Central memory CD8-positive, alpha-beta T cell (primary cell): ENCODE results near the gene TTYH3.
"Not testable (repeated sequence)": the region's sequence is repeated elsewhere in the genome, so short reads cannot be mapped to it uniquely, and the experiment has no call there.

Experiments
- ATAC-seq: fragments of 150-1000 bp; cut with Tn5 transposase; replicated peaks from 2 replicates; pipeline ENCODE4 v1.10.0; 2022; ENCODE audit warnings: mild to moderate bottlenecking, moderate FRiP score, moderate number of reproducible peaks; ENCODE audit not compliant: poor library complexity, severe bottlenecking; ENCODE audit errors: extremely low read depth
- DNase-seq, 2 donors: peaks; one replicate each; pipeline ENCODE4 v3.0.0; 2021; ENCODE audit warnings: low spot score in 2 of 2
- H3K27ac Mint-ChIP-seq: one replicate; pipeline ENCODE4 v1.8.0; 2022; ENCODE audit warnings: low read depth, mild to moderate bottlenecking, moderate library complexity, mixed read lengths
- H3K27me3 Mint-ChIP-seq: one replicate; pipeline ENCODE4 v1.8.0; 2022; ENCODE audit warnings: mixed read lengths
- H3K36me3 Mint-ChIP-seq: one replicate; pipeline ENCODE4 v1.8.0; 2022; ENCODE audit warnings: mild to moderate bottlenecking, moderate library complexity, mixed read lengths; ENCODE audit not compliant: insufficient read depth
- H3K4me1 Mint-ChIP-seq: one replicate; pipeline ENCODE4 v1.8.0; 2022; ENCODE audit warnings: mixed read lengths
- H3K4me3 Mint-ChIP-seq: one replicate; pipeline ENCODE4 v1.8.0; 2022; ENCODE audit warnings: mild to moderate bottlenecking, moderate library complexity, mixed read lengths
- H3K9me3 Mint-ChIP-seq: one replicate; pipeline ENCODE4 v1.8.0; 2022; ENCODE audit warnings: mixed read lengths

Gene TTYH3

GRCh38 chr7:2679135-2680127, 47.6 kb downstream of the TTYH3 start:
- not testable (repeated sequence) for ATAC-seq, H3K27ac Mint-ChIP-seq, DNase-seq, H3K4me1 Mint-ChIP-seq, H3K36me3 Mint-ChIP-seq, H3K4me3 Mint-ChIP-seq, H3K9me3 Mint-ChIP-seq
- peaks cover 10% of the 10 kb centered on the region for H3K27me3 Mint-ChIP-seq

- Mint-ChIP-seq H3K9me3 (no peaks in the 10 kb centered on the region), H3K4me1 (no peaks in the 10 kb centered on the region)
- ATAC-seq, result no peak
Observed at GRCh38 chr7:2680256-2680655, 48.5 kb downstream of the TTYH3 start.

GRCh38 chr7:2680792-2681490, 49.2 kb downstream of the TTYH3 start:
- DNase-seq (no peak), ATAC-seq (no peak)
- H3K36me3 Mint-ChIP-seq, result no peaks in the 10 kb centered on the region
- H3K4me3 Mint-ChIP-seq, result no peak overlapping the region
- H3K27ac Mint-ChIP-seq, result no peak overlapping the region
- no peaks in the 10 kb centered on the region for H3K4me1 Mint-ChIP-seq
- peaks cover 13% of the 10 kb centered on the region for H3K27me3 Mint-ChIP-seq
- no peaks in the 10 kb centered on the region for H3K9me3 Mint-ChIP-seq

More at GRCh38 chr7:2680256-2680655, 48.5 kb downstream of the TTYH3 start:
- no peak for DNase-seq
- Mint-ChIP-seq H3K27ac (no peak overlapping the region), H3K27me3 (peaks cover 10% of the 10 kb centered on the region), H3K36me3 (no peaks in the 10 kb centered on the region), H3K4me3 (no peak overlapping the region)

GRCh38 chr7:2681929-2682799, 50.4 kb downstream of the TTYH3 start:
- Mint-ChIP-seq H3K4me1 (no peaks in the 10 kb centered on the region), H3K27ac (no peak overlapping the region), H3K9me3 (no peaks in the 10 kb centered on the region), H3K27me3 (peaks cover 21% of the 10 kb centered on the region), H3K4me3 (no peak overlapping the region), H3K36me3 (no peaks in the 10 kb centered on the region)
- ATAC-seq, result no peak
- DNase-seq, result no peak

GRCh38 chr7:2684501-2684900, 52.7 kb downstream of the TTYH3 start:
- H3K4me3 Mint-ChIP-seq, result no peak overlapping the region
- no peak overlapping the region for H3K27ac Mint-ChIP-seq
- H3K4me1 Mint-ChIP-seq, result peaks cover 10% of the 10 kb centered on the region
- ATAC-seq, result no peak
- no peak for DNase-seq
- no peaks in the 10 kb centered on the region for H3K36me3 Mint-ChIP-seq
- H3K27me3 Mint-ChIP-seq, result peaks cover 39% of the 10 kb centered on the region
- H3K9me3 Mint-ChIP-seq, result no peaks in the 10 kb centered on the region

- peaks cover 55% of the 10 kb centered on the region for H3K27me3 Mint-ChIP-seq
- no peak overlapping the region for H3K27ac Mint-ChIP-seq
- H3K4me1 Mint-ChIP-seq, result peaks cover 25% of the 10 kb centered on the region
- no peaks in the 10 kb centered on the region for H3K9me3 Mint-ChIP-seq
- H3K36me3 Mint-ChIP-seq, result no peaks in the 10 kb centered on the region
- DNase-seq (no peak), ATAC-seq (no peak)
- no peak overlapping the region for H3K4me3 Mint-ChIP-seq
Observed at GRCh38 chr7:2686101-2686500, 54.3 kb downstream of the TTYH3 start.

GRCh38 chr7:2687338-2687869, 55.6 kb downstream of the TTYH3 start:
- Mint-ChIP-seq H3K4me1 (peaks cover 26% of the 10 kb centered on the region), H3K36me3 (no peaks in the 10 kb centered on the region), H3K9me3 (no peaks in the 10 kb centered on the region), H3K27me3 (peaks cover 55% of the 10 kb centered on the region), H3K4me3 (peak overlapping the region; percentile 27), H3K27ac (no peak overlapping the region)
- DNase-seq (no peak), ATAC-seq (no peak)

- no peaks in the 10 kb centered on the region for H3K36me3 Mint-ChIP-seq
- ATAC-seq (no peak), DNase-seq (no peak)
- peaks cover 55% of the 10 kb centered on the region for H3K27me3 Mint-ChIP-seq
- no peaks in the 10 kb centered on the region for H3K9me3 Mint-ChIP-seq
- no peak within 1 kb of the TSS for H3K27ac Mint-ChIP-seq
- peaks cover 26% of the 10 kb centered on the region for H3K4me1 Mint-ChIP-seq
- H3K4me3 Mint-ChIP-seq, result peak within 1 kb of the TSS; percentile 73
Observed at GRCh38 chr7:2687881-2688318, 56.1 kb downstream of the TTYH3 start, which contains the start of gene AMZ1. Gene AMZ1 (plus strand): TSS chr7:2688202. CDS start chr7:2700452, 12,250 bp downstream.

- no peak for DNase-seq
- ATAC-seq, result peak; percentile 24
- no peaks in the 10 kb centered on the region for H3K36me3 Mint-ChIP-seq
- H3K9me3 Mint-ChIP-seq, result no peaks in the 10 kb centered on the region
- peaks cover 26% of the 10 kb centered on the region for H3K4me1 Mint-ChIP-seq
- H3K27ac Mint-ChIP-seq, result no peak overlapping the region
- peak overlapping the region; percentile 73 for H3K4me3 Mint-ChIP-seq
- peaks cover 55% of the 10 kb centered on the region for H3K27me3 Mint-ChIP-seq
Observed at GRCh38 chr7:2688409-2689342, 56.9 kb downstream of the TTYH3 start.

GRCh38 chr7:2689343-2689847, 57.6 kb downstream of the TTYH3 start:
- no peak for ATAC-seq
- H3K4me3 Mint-ChIP-seq, result peak overlapping the region; percentile 73

More at GRCh38 chr7:2689343-2689847, 57.6 kb downstream of the TTYH3 start:
- H3K9me3 Mint-ChIP-seq, result no peaks in the 10 kb centered on the region
- H3K27ac Mint-ChIP-seq, result no peak overlapping the region
- H3K36me3 Mint-ChIP-seq, result no peaks in the 10 kb centered on the region
- peaks cover 26% of the 10 kb centered on the region for H3K4me1 Mint-ChIP-seq
- peaks cover 55% of the 10 kb centered on the region for H3K27me3 Mint-ChIP-seq
- no peak for DNase-seq
